NT2/D1 (cell line): ENCODE data around the gene ABHD12.

Source experiments
- DNase-seq: peaks from one replicate; pipeline ENCODE4 v3.0.0-alpha.2; 2011; ENCODE audit warnings: low read depth, low spot score
- H3K27me3 ChIP-seq: 2 replicates; pipeline ENCODE4 v1.6.0; 2011; ENCODE audit warnings: mild to moderate bottlenecking; ENCODE audit not compliant: insufficient read length, insufficient read depth
- H3K36me3 ChIP-seq: 2 replicates; pipeline ENCODE4 v1.6.1; 2011; ENCODE audit warnings: mild to moderate bottlenecking, low read length, mixed read lengths; ENCODE audit not compliant: insufficient read depth, insufficient read length
- H3K4me1 ChIP-seq: 2 replicates; pipeline ENCODE4 v1.5.1; 2011; ENCODE audit not compliant: insufficient read depth, insufficient read length
- H3K4me3 ChIP-seq: 2 replicates; pipeline ENCODE4 v1.5.1; 2011; ENCODE audit warnings: low read depth; ENCODE audit not compliant: insufficient read length
- H3K9ac ChIP-seq: 2 replicates; pipeline ENCODE4 v1.6.0; 2011; ENCODE audit warnings: low read depth; ENCODE audit not compliant: insufficient read length
- H3K9me3 ChIP-seq: 2 replicates; pipeline ENCODE4 v1.5.1; 2011; ENCODE audit warnings: mild to moderate bottlenecking, low read length; ENCODE audit not compliant: insufficient read depth
- SUZ12 ChIP-seq: IDR thresholded peaks from 2 replicates; pipeline ENCODE4 v1.6.1; 2011; ENCODE audit not compliant: insufficient read length, insufficient read depth; ENCODE audit errors: extremely low read depth
- YY1 ChIP-seq: IDR thresholded peaks from 2 replicates; pipeline ENCODE4 v1.6.1; 2011; ENCODE audit not compliant: insufficient read length, insufficient read depth
- ZNF274 ChIP-seq: IDR thresholded peaks from 2 replicates; pipeline ENCODE4 v1.6.1; 2011; ENCODE audit warnings: mild to moderate bottlenecking, low read depth, low read length

Gene ABHD12

DNA sequence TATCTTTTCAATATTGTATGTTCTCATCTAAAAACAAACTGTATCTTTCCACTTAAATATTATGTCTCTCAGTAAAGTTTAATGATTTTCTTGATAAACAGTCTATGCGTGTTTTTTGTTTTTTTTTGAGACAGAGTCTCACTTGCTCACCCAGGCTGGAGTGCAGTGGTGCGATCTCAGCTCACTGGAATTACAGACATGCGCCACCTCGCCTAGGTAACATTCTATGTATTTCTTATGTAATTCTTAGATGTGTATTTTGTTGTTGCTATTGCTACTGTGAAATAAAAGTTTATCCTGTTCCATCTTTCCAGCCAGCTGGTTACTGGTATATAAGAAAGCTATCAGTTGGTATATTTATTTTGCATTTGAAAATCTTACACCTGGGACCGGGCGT lies 29.4 kb downstream of the ABHD12 start:
- no peak overlapping the region for H3K4me3 ChIP-seq
- H3K9ac ChIP-seq: no peak overlapping the region
- DNase-seq: no peak
- H3K4me1 ChIP-seq: no peaks in the 10 kb centered on the region
- no peaks in the 10 kb centered on the region for H3K9me3 ChIP-seq
- H3K36me3 ChIP-seq: no peaks in the 10 kb centered on the region
- no peaks in the 10 kb centered on the region for H3K27me3 ChIP-seq
- TF ChIP-seq SUZ12 (no peak), YY1 (no peak), ZNF274 (no peak)

DNA sequence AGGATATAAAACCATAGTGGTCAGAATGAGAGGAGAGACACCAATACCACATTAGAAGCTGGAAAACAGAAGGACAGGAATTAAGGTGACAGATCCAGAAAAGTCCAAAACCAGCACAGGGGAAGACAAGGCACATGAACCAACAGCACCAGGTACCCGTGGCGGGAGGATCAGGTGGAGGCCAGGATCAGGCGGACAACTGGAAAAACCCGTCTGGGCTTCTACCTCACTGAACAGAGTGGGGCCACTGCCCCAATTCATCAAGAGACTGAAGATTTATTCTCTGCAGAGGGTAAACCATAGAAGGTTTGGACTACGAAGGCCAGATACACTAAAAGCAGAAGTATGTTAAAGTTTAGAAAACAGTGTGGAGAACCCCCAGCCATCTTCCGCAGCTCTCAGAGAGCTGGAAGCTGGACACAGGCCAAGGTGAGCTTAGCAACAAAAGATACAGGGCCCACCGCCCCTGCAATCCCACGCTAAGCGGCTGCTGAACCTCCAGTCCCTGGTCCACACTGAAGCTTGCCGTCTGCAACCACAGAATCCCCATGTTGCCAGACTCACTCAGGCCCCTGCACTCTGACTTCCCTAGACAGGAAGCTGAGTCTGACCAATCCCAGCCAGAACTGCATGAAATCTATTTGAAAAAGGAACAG lies 29.9 kb downstream of the ABHD12 start:
- no peak for TF ChIP-seq ZNF274
- TF ChIP-seq YY1: no peak
- TF ChIP-seq SUZ12: no peak
- no peak for DNase-seq
- peaks cover 2% of the 10 kb centered on the region for H3K36me3 ChIP-seq

DNA sequence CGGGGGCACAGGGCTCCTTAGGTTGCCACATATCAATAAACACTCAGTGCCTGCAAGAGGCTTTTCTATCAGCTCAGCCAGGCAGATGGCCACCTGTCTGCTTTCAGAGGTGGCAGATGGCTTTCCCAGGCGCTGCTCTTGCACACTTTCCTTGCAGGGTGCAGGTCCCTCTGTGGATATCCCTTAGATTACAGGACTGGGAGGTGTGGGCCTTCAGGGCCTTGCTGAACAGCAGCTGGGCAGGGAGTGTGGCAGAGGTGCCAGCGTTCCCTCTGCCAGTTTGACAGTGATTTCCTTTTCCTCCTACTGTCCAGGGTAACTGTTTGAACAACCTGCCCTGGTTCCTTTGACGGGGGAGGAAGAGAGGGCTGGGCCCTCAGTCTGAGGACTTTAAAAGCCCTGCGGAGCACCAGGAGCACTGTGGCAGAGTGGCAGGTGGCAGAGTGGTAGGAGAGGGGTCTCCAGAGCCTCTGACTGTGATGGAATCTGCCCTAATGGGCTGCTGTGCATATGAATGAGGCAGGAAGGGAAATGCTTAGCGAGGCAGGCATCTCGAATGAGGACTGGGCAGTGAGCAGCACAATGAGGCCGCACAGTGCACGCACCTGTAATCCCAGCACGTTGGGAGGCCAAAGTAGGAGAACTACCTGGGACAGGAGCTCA lies 34.2 kb downstream of the ABHD12 start:
- peak; percentile 23 for DNase-seq
- no peak overlapping the region for H3K4me3 ChIP-seq
- no peaks in the 10 kb centered on the region for H3K27me3 ChIP-seq
- peaks cover 3% of the 10 kb centered on the region for H3K4me1 ChIP-seq
- no peaks in the 10 kb centered on the region for H3K9me3 ChIP-seq
- H3K9ac ChIP-seq: no peak overlapping the region
- TF ChIP-seq YY1: no peak
- TF ChIP-seq ZNF274: no peak
- TF ChIP-seq SUZ12: no peak
- peaks cover 2% of the 10 kb centered on the region for H3K36me3 ChIP-seq

More for the DNA sequence above, 29.9 kb downstream of the ABHD12 start:
- Histone ChIP-seq H3K4me3 (no peak overlapping the region), H3K9me3 (no peaks in the 10 kb centered on the region), H3K27me3 (no peaks in the 10 kb centered on the region), H3K9ac (no peak overlapping the region), H3K4me1 (no peaks in the 10 kb centered on the region)

DNA sequence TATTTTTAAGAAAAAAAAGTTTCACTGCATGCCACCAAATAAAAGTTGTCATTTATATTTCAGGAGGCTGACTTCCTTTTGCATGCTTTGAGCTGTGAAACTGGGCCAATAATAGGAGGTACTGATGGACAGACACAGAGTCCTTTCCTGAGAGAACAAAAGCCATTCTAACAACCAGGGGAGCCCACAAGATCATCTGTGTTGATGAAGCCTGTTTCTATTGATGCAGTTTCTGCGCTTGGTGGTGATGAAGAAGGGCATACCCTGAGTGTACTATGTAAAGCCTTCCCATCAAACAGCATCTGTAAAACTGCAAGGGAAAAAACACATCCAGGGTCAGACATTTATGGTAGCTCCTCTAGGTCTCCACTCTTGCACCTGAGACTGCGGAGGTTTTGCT lies 34.8 kb downstream of the ABHD12 start:
- H3K36me3 ChIP-seq: peaks cover 2% of the 10 kb centered on the region
- peaks cover 3% of the 10 kb centered on the region for H3K4me1 ChIP-seq
- no peak for DNase-seq
- H3K9me3 ChIP-seq: no peaks in the 10 kb centered on the region
- H3K9ac ChIP-seq: no peak overlapping the region
- no peak overlapping the region for H3K4me3 ChIP-seq
- no peaks in the 10 kb centered on the region for H3K27me3 ChIP-seq
- TF ChIP-seq YY1 (no peak), SUZ12 (no peak), ZNF274 (no peak)

DNA sequence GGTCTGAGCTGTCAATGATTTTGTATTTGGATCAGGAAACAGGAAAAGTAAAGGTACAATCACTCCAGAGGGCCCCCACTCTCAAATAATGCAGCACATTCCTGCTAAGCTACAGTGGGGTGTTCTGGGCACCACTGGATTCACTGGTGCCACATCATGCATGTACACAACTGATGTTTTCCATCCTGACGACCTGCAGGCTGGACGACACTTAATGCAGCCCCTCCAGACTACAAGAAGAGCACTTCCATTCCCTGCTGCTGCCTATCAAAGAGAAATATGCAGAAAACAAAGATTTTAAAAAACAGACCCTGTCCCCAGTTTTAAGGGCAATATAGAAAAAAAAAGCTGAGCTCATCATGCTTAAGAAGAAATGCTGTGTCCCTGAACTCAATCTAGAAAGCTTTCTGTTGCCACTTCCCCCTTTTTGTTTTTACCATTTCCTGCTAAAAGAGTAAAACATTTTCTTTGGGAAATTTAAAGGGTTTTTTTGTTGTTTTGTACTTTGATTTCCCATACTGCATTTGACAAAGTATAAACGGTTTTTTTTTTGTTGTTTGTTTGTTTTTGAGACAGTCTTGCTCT lies 35.5 kb downstream of the ABHD12 start:
- Histone ChIP-seq H3K36me3 (peaks cover 2% of the 10 kb centered on the region), H3K4me1 (peaks cover 3% of the 10 kb centered on the region)
- no peak for DNase-seq

DNA sequence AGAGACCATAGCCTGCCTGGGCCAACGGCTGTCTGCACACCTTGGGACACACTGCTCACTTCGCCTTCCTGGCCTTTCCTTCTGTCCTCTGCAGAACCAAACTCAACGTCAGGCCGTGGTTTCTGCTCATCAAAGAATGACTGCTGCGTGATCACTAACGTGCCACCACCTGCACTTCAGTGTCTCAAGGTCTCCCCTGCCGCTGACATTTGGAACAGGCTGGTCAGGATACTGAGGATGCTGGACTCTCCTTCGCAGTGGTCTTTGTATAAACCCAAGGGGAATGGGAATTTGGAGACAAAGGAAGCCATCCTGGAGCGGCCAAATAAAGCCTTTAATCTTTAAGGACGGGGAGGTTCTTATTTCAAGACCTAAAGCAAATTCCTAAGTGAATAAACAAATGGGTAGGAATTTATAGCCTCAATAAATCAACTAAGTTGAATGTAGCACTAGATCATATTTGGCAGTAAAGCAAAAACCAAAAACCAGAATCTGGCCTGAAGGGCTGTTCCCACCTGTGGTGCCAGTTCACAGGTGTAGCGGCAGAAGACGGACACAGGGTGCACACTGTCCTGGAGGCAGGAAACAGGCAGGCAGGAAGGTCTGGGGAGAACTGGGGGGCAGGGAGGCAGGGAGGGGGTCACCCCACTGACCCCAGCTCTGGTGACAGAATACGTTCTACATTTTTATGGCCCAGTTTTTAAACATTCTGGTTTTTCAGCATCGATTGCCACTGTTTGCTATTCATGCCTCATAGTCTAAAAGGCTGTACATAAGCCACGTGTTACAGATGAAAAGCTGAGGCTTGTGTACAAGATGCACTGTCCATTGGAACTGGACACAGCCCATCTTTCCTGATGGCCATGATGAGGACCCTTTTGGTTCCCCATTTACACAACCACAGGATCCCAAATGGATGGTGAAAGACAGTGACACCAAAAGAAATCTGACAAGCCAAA lies 36.6 kb downstream of the ABHD12 start:
- H3K9me3 ChIP-seq: no peaks in the 10 kb centered on the region
- H3K9ac ChIP-seq: no peak overlapping the region
- H3K4me3 ChIP-seq: no peak overlapping the region
- peaks cover 2% of the 10 kb centered on the region for H3K36me3 ChIP-seq
- no peaks in the 10 kb centered on the region for H3K27me3 ChIP-seq
- peaks cover 3% of the 10 kb centered on the region for H3K4me1 ChIP-seq
- no peak for TF ChIP-seq ZNF274
- TF ChIP-seq YY1: no peak
- no peak for TF ChIP-seq SUZ12
- no peak for DNase-seq

More for the DNA sequence above, 35.5 kb downstream of the ABHD12 start:
- Histone ChIP-seq H3K4me3 (no peak overlapping the region), H3K27me3 (no peaks in the 10 kb centered on the region), H3K9ac (no peak overlapping the region), H3K9me3 (no peaks in the 10 kb centered on the region)
- TF ChIP-seq ZNF274: no peak
